Stomach (tissue), 9 donors: Measurements from ENCODE around the gene UBAC1. TPM values are rescaled to one million over a fixed set of nuclear protein-coding genes. Genes with fewer than 3 reads are reported as not detected.
"Not testable (repeated sequence)": the region's sequence is repeated elsewhere in the genome, so short reads cannot be mapped to it uniquely, and the experiment has no call there.

Experiments used
- DNase-seq, 2 donors: peaks; one replicate each; pipeline versions ENCODE4 v3.0.0 to v3.0.0-alpha.2; 2013 to 2019
- H3K27ac ChIP-seq, 5 donors: fragments of 200-600 bp in 4 of 5; sonication (generic) in 4 of 5; one replicate each; pipeline ENCODE4 v1.5.1; 2013 to 2019; ENCODE audit warnings: mild to moderate bottlenecking in 1 of 5, moderate library complexity in 1 of 5
- H3K27me3 ChIP-seq, 3 donors: fragments of 200-600 bp; sonication (generic); one replicate each; pipeline ENCODE4 v1.5.1; 2017 to 2019; ENCODE audit warnings: mixed run types in 1 of 3
- H3K36me3 ChIP-seq, 4 donors: fragments of 200-600 bp; sonication (generic); 1 replicate in 3 of 4; 2 replicates in 1 of 4; pipeline ENCODE4 v1.5.1; 2016 to 2019
- H3K4me1 ChIP-seq, 4 donors: fragments of 200-600 bp; sonication (generic); one replicate each; pipeline ENCODE4 v1.5.1; 2016 to 2019
- H3K4me3 ChIP-seq, 4 donors: fragments of 200-600 bp; sonication (generic) in 3 of 4; one replicate each; pipeline ENCODE4 v1.5.1; 2016 to 2019; ENCODE audit warnings: mild to moderate bottlenecking in 1 of 4
- H3K9me3 ChIP-seq, 4 donors: fragments of 200-600 bp; sonication (generic); one replicate each; pipeline ENCODE4 v1.5.1; 2016 to 2019
- EP300 ChIP-seq: sonication (generic); formaldehyde crosslinking; IDR thresholded peaks from one replicate; pipeline ENCODE4 v1.6.1; 2017; ENCODE audit warnings: antibody characterized with exemption
- POLR2A ChIP-seq, 4 donors: fragments of 450-650 bp; IDR thresholded peaks; one replicate each; pipeline ENCODE4 v1.6.1; 2016; ENCODE audit warnings: antibody characterized with exemption in 4 of 4, control low read depth in 2 of 4, mild to moderate bottlenecking in 1 of 4, moderate library complexity in 1 of 4
- POLR2AphosphoS5 ChIP-seq, 3 donors: sonication (generic); formaldehyde crosslinking; IDR thresholded peaks; one replicate each; pipeline ENCODE4 v1.6.1; 2016; ENCODE audit warnings: antibody characterized with exemption in 3 of 3
- WGBS, 5 donors: extraction: QIAGEN DNeasy Blood & Tissue Kit in 3 of 5; methylation state at CpG; one replicate each; pipeline versions ENCODE4 v1.1.5 to v1.1.7; 2013 to 2018; 5-methylcytosine and 5-hydroxymethylcytosine counted together
- intact Hi-C: fragments of 100-400 bp; cut with DNase I; formaldehyde crosslinking; loops from one replicate; pipeline ENCODE4 v1.15.1; 2023; ENCODE audit warnings: low total_unique reads
- polyA plus RNA-seq, 3 donors: library from polyadenylated mRNA; stranded (reverse); fragments of 200-250 nt; gene quantifications; one replicate each; pipeline ENCODE4 v1.2.3, GENCODE V29; 2013
- total RNA-seq, 5 donors: library from RNA; depleted of rRNA; stranded (reverse); fragments of >200 nt; gene quantifications; one replicate each; pipeline versions ENCODE4 v1.1.0 to v1.2.3, GENCODE V29; 2014 to 2016
- TF ChIP-seq, protein P1 (sequence below), 7 experiments: fragments of 450-650 bp in 4 of 7; fragments of 200-600 bp in 3 of 7; sonication (generic) in 3 of 7; IDR thresholded peaks; one replicate each; pipeline ENCODE4 v1.5.1; 2016 to 2019; ENCODE audit warnings: antibody characterized with exemption in 7 of 7, control low read depth in 2 of 7, mild to moderate bottlenecking in 1 of 7
- donor health status: healthy with polysubstance abuse.
- donor health status: Bipolar disorder and iron deficiency.
- donor health status: healthy.

The UBAC1 gene
- total and polyA plus RNA-seq, 8 donors = 22.6 to 70.1 (median 42.6) TPM

DNA sequence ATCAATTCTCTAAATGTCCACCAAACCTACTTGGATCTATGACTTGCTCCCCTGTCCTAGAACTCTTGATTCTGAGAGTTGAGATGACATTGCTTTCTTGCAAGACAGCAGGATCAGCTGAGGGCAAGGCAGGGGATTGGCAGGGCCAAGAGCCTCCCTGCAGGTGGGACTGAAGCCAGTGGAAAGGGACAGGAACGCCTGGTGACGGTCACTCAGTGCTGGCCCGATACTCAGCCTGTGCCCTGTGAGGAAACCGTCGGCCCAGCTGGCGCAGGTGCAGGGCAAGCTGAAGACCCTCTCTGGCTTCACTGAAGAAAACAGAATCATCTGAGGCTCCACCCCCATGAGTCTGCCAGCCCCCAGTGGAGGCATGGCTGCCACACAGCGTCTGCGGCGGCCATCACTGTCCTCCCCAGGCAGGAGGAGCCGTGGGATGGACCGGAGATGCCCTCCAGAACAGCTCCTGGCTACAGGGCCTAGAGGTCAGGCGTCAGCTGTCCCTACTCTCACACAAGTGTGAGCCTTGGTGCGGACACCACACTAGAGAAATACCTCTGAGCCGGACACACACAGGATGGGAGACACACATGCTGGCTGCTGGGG, 14.7 kb downstream of the UBAC1 start:
- Histone ChIP-seq H3K36me3 (peaks cover 81 to 100% (median 99%) of the 10 kb centered on the region in 4 donors), H3K9me3 (no peaks in the 10 kb centered on the region), H3K27me3 (no peaks in the 10 kb centered on the region), H3K4me1 (no peaks in the 10 kb centered on the region), H3K4me3 (no peak overlapping the region), H3K27ac (no peak overlapping the region)
- TF ChIP-seq POLR2AphosphoS5 (IDR thresholded peaks at IDR 0.05) = no peak
- no peak for TF ChIP-seq POLR2A (IDR thresholded peaks at IDR 0.05)
- TF ChIP-seq, protein P1, sequence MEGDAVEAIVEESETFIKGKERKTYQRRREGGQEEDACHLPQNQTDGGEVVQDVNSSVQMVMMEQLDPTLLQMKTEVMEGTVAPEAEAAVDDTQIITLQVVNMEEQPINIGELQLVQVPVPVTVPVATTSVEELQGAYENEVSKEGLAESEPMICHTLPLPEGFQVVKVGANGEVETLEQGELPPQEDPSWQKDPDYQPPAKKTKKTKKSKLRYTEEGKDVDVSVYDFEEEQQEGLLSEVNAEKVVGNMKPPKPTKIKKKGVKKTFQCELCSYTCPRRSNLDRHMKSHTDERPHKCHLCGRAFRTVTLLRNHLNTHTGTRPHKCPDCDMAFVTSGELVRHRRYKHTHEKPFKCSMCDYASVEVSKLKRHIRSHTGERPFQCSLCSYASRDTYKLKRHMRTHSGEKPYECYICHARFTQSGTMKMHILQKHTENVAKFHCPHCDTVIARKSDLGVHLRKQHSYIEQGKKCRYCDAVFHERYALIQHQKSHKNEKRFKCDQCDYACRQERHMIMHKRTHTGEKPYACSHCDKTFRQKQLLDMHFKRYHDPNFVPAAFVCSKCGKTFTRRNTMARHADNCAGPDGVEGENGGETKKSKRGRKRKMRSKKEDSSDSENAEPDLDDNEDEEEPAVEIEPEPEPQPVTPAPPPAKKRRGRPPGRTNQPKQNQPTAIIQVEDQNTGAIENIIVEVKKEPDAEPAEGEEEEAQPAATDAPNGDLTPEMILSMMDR (IDR thresholded peaks at IDR 0.05) = no peak
- no peak for TF ChIP-seq EP300
- 94 to 98% (median 95%) methylated on average over 8 to 14 of the region's 14 CpGs for WGBS, 5 donors
- no peak for DNase-seq
- intact Hi-C loops = no loop called here

DNA sequence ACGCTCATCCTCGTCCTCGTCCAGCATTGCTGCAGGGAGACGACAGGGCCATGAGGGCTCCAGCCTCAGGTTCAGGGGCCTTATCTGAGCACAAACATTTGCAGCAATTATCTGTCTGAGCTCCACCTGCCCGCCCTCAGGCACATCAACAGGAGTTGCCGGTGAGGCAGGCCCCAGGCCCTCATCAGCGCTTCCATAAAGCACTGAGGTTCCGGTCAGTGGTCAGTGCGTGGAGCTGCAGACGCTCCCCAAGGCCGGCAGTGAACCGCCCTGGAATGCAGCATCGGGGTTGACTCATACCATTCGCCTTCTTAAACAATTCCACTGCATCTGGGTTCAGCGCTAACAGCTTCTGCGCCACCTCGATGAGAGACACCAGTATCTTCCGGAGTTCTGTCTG, 15.2 kb downstream of the UBAC1 start:
- TF ChIP-seq EP300 (no peak), POLR2AphosphoS5 (IDR thresholded peaks at IDR 0.05) (no peak), POLR2A (IDR thresholded peaks at IDR 0.05) (no peak)
- TF ChIP-seq, protein P1 (IDR thresholded peaks at IDR 0.05) = no peak
- intact Hi-C loops = no loop called here
- Histone ChIP-seq H3K27ac (no peak overlapping the region), H3K4me3 (no peak overlapping the region), H3K4me1 (no peaks in the 10 kb centered on the region), H3K27me3 (no peaks in the 10 kb centered on the region), H3K9me3 (no peaks in the 10 kb centered on the region), H3K36me3 (peaks cover 76 to 100% (median 99%) of the 10 kb centered on the region in 4 donors)
- 89 to 94% (median 93%) methylated on average over 12 to 18 of the region's 18 CpGs for WGBS, 5 donors
- DNase-seq = no peak

DNA sequence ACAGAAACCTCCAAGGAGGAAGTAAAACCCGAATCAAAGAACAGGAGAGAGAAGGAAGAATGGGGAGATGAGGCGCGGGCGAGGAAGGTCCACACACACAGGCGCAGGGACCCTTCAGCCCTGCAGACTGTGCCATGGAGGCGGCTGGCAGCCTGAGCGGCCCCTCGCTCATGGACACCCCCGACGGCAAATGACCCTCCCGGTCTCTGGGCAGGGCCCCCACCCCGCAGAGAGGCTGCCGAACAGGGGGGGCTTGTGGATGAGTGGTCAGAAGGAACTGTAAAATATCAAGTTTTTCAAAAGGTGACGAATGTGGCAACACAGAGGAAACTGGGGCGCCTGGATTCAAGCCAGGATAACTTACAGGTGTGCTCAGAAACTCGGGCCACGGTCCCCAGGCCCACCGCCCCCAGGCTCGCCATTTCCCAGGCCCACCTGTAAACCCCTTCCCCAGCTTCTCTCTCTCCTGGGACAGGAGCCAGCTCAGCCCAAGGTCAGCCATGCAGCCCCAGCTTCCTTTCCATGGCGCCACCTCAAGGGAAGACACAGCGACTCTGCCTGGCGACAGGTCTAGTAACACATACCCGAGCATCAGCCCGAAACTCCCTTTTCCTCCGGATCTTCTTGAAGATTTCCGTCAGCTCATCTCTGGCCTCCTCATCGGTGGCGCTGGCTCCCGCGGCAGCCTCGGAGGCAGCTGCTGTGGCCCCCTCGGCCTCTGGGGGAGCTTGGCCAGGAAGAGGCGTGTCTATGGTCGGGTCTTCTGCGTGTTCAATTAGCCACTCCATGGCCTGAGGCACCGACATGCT, 16.5 kb downstream of the UBAC1 start:
- H3K27ac ChIP-seq = no peak overlapping the region
- H3K4me3 ChIP-seq = no peak overlapping the region
- WGBS, 5 donors = 92 to 94% (median 93%) methylated on average over 34 to 36 of the region's 36 CpGs
- H3K9me3 ChIP-seq = no peaks in the 10 kb centered on the region
- H3K4me1 ChIP-seq = no peaks in the 10 kb centered on the region
- no peaks in the 10 kb centered on the region for H3K27me3 ChIP-seq
- TF ChIP-seq EP300 (no peak), POLR2A (IDR thresholded peaks at IDR 0.05) (no peak)
- TF ChIP-seq, protein P1 (IDR thresholded peaks at IDR 0.05) = no peak
- intact Hi-C loops = no loop called here
- peaks cover 73 to 100% (median 97%) of the 10 kb centered on the region in 4 donors for H3K36me3 ChIP-seq
- no peak for DNase-seq

DNA sequence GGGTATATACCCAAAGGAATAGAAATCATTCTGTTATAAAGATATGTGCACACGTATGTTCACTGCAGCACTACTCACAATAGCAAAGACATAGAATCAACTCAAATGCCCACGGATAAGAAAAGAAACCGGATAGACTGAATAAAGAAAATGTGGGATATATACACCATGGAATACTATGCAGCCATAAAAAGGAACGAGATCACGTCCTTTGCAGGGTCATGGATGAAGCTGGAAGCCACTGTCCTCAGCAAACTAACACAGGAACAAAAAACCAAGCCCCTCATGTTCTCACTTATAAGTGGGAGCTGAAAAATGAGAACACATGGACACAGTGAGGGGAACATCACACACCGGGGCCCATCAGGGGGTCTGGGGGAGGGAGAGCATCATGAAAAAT, 17.6 kb downstream of the UBAC1 start:
- H3K27ac ChIP-seq, H3K9me3 ChIP-seq, DNase-seq, intact Hi-C loops, H3K4me1 ChIP-seq, H3K27me3 ChIP-seq, H3K4me3 ChIP-seq: not testable (repeated sequence)
- WGBS, 5 donors = 94 to 99% (median 97%) methylated on average over 6 of the region's 6 CpGs
- peaks cover 73 to 100% (median 97%) of the 10 kb centered on the region in 4 donors for H3K36me3 ChIP-seq
